Epithelial cell of proximal tubule (primary cell): ENCODE data around the gene TSPYL1. TPM values are rescaled to one million over a fixed set of nuclear protein-coding genes. Genes with fewer than 3 reads are reported as not detected.

Experiments used
- DNase-seq: peaks from one replicate; pipeline ENCODE4 v3.0.0-alpha.2; 2011; ENCODE audit warnings: low read depth
- H3K4me3 ChIP-seq: 2 replicates; pipeline ENCODE4 v1.5.1; 2011; ENCODE audit warnings: low read depth, mild to moderate bottlenecking, low read length
- total RNA-seq: library from RNA; depleted of rRNA; stranded (reverse); fragments of >200 nt; gene quantifications from 2 replicates; pipeline ENCODE4 v1.2.3, GENCODE V29; 2015
- TF ChIP-seq, protein P1 (sequence below): conservative IDR thresholded peaks from 2 replicates; pipeline ENCODE4 v1.5.1; 2012; ENCODE audit warnings: low read depth, mild to moderate bottlenecking, low read length

TSPYL1 gene
- total RNA-seq, 1 donor from 2014 or later, result 67.6 TPM

DNA sequence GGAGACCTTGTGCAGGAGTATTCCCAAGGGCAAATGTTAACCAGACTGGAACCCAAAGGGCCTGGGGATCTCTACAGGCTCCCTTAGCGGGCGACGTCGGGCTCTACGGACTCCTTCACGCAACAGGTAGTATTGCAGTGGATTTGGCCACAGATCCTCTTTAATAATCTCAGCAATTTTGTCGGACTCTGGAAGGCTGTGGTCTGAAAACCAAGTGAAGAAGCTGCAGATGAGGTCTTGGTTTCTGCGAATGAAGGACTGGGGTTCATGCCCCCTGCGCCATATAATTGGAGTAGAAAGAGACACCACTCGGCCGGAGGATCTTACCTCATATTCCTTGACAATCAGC lies 1.3 kb downstream of the TSPYL1 start:
- DNase-seq, result no peak
- H3K4me3 ChIP-seq, result peak overlapping the region; percentile 90
- TF ChIP-seq, protein P1, sequence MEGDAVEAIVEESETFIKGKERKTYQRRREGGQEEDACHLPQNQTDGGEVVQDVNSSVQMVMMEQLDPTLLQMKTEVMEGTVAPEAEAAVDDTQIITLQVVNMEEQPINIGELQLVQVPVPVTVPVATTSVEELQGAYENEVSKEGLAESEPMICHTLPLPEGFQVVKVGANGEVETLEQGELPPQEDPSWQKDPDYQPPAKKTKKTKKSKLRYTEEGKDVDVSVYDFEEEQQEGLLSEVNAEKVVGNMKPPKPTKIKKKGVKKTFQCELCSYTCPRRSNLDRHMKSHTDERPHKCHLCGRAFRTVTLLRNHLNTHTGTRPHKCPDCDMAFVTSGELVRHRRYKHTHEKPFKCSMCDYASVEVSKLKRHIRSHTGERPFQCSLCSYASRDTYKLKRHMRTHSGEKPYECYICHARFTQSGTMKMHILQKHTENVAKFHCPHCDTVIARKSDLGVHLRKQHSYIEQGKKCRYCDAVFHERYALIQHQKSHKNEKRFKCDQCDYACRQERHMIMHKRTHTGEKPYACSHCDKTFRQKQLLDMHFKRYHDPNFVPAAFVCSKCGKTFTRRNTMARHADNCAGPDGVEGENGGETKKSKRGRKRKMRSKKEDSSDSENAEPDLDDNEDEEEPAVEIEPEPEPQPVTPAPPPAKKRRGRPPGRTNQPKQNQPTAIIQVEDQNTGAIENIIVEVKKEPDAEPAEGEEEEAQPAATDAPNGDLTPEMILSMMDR, result no peak

- TF ChIP-seq, protein P1, result no peak
These were observed 2.6 kb downstream of the TSPYL1 start for GRCh38 chr6:116277124-116277523.

GRCh38 chr6:116271149-116271708 lies 8.5 kb downstream of the TSPYL1 start:
- no peak for DNase-seq
- TF ChIP-seq, protein P1, result no peak
- no peak overlapping the region for H3K4me3 ChIP-seq

More at GRCh38 chr6:116277124-116277523, 2.6 kb downstream of the TSPYL1 start:
- H3K4me3 ChIP-seq, result peak overlapping the region; percentile 90
- DNase-seq, result no peak

DNA sequence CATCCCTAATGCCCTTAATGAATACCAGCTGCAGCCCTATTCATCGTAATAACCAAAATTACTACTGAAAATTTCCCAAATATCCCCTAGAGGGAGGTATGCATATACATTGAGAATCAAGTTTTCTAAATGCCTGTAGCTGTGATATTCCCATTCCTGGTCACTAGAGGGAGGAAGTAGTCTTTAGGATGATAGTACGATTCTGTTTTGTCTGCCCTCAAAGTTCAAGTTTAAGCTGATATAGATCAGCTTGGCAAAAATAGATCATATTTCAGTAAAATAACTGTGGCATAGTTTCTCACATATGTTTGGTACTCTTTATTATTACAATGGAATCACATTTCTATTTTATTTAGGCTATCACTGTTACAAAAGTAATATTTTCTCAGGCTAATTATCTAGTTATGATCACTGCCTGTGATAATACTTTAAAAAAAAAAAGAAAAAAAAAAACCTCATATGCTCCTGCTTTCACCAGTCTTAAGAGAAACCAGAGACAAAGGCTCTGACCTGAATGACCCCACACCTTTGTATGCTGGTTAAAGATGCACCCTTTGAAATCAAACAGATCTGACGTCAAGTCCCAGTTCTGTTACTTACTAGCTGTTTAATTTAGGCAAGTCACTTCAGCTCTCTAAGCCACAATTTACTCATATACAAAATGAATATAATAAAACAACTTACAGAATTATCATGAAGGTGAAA lies 11.0 kb downstream of the TSPYL1 start:
- H3K4me3 ChIP-seq, result no peak overlapping the region
- DNase-seq, result no peak
- TF ChIP-seq, protein P1, result peak; percentile 83

- no peak for DNase-seq
- no peak overlapping the region for H3K4me3 ChIP-seq
- TF ChIP-seq, protein P1, result no peak
These were observed 11.7 kb downstream of the TSPYL1 start for GRCh38 chr6:116267836-116268588.

DNA sequence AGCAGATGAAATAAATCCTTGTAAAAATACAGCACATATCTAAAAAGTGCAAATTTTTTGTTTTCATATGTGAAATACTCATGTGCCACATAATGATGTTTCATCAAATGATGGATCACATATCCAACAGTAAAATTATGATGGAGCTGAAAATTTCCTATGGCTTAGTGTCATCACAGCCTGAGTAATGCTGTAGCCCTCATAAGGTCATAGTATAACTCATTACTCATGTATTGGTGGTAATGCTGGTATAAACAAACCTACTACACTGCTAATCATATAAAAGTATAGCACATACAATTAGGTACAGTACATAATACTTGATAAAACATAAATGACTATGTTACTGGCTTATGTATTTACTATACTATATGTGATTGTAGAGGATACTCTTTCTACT lies 12.9 kb downstream of the TSPYL1 start:
- no peak for DNase-seq
- TF ChIP-seq, protein P1, result no peak
- no peak overlapping the region for H3K4me3 ChIP-seq
